ENCODE data around the gene HPS3. TPM values are rescaled to one million over a fixed set of nuclear protein-coding genes. Genes with fewer than 3 reads are reported as not detected.

Gene HPS3
- total and polyA plus RNA-seq, 12 donors = 3.7 to 12.8 (median 4.7) TPM

DNA sequence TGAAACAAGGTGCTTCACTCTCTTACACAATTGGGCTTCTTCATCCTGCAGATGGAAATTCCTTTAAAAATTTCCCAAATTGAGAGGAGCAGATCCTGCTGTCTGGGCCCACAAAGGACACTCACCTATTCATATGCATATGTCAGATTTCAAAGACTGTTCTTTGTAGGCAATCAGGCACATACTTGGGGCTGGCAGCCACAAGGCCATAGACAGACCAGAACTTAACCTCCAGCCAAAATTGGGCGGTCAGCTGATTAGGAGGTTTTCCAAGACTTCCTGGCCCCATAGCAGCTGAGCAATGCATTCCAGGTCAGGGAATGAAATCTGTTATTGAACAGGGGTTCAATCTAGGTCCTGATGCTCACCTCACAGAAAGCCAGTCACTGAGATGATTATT, 15.0 kb upstream of the HPS3 start:
- peaks cover 0 to 3% (median 0%) of the 10 kb centered on the region in 11 donors for H3K9me3 ChIP-seq
- intact Hi-C loops (cut with DNase I) = loop anchor here in 3 of 10 donors (5.0 to 10.0 kb wide), 3 partner anchors 157 to 370 kb away; no protein-coding TSS in a partner anchor
- no peak for TF ChIP-seq CTCF (IDR thresholded peaks at IDR 0.05)
- WGBS, 2 donors = 29 to 45% methylated on average over 1 of the region's 1 CpG
- no peak for DNase-seq
- H3K36me3 ChIP-seq = no peaks in the 10 kb centered on the region
- H3K27me3 ChIP-seq = no peaks in the 10 kb centered on the region
- ATAC-seq = peak in 2 of 8 donors; percentile 12 to 55
- no peak overlapping the region for H3K4me3 ChIP-seq
- no peak overlapping the region for H3K27ac ChIP-seq
- H3K4me1 ChIP-seq = peaks cover 0 to 8% (median 4%) of the 10 kb centered on the region in 9 donors

GRCh38 chr3:149115114-149115513, 14.3 kb upstream of the HPS3 start:
- ATAC-seq = no peak
- Histone ChIP-seq H3K27me3 (no peaks in the 10 kb centered on the region), H3K9me3 (no peaks in the 10 kb centered on the region), H3K27ac (no peak overlapping the region), H3K4me1 (peaks cover 0 to 8% (median 4%) of the 10 kb centered on the region in 9 donors), H3K4me3 (no peak overlapping the region), H3K36me3 (no peaks in the 10 kb centered on the region)
- intact Hi-C loops (cut with DNase I) = loop anchor here in 5 of 10 donors (5.0 to 10.0 kb wide), 4 partner anchors 157 to 370 kb away; no protein-coding TSS in a partner anchor
- DNase-seq = no peak
- WGBS, 2 donors = 89 to 90% methylated on average over 5 of the region's 5 CpGs
- TF ChIP-seq CTCF (IDR thresholded peaks at IDR 0.05) = no peak

- peaks cover 0 to 8% (median 5%) of the 10 kb centered on the region in 9 donors for H3K4me1 ChIP-seq
- intact Hi-C loops (cut with DNase I) = loop anchor here in 5 of 10 donors (2.0 to 10.0 kb wide), 5 partner anchors 154 to 366 kb away; no protein-coding TSS in a partner anchor
- DNase-seq = no peak
- no peaks in the 10 kb centered on the region for H3K36me3 ChIP-seq
- ATAC-seq = no peak
- no peak for TF ChIP-seq CTCF (IDR thresholded peaks at IDR 0.05)
- H3K9me3 ChIP-seq = no peaks in the 10 kb centered on the region
- no peaks in the 10 kb centered on the region for H3K27me3 ChIP-seq
- H3K4me3 ChIP-seq = no peak overlapping the region
- no peak overlapping the region for H3K27ac ChIP-seq
- WGBS, 2 donors = 90 to 91% methylated on average over 9 of the region's 9 CpGs
Observed at GRCh38 chr3:149118724-149119123, 10.7 kb upstream of the HPS3 start.

DNA sequence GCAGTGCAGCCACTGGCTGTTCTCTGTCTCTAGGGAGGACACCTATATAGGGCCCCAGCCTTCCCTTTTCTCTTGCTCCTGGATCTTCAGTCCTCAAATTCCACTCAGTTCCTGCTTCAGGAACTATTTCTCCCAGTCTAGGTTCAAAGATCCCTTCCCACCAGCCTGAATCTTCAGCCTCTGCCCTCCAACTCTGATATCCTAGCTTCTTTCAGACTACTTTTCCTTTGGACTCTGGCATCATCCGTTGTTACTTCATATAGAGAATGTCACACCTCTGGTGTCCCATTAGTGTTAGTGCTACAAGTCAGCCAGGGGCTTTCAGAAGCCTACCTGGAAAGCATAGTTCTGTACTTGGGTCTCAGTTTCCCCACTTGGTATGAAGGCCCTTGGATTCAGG, 10.0 kb upstream of the HPS3 start:
- 89% methylated on average over 1 of the region's 1 CpG for WGBS, 2 donors
- intact Hi-C loops (cut with DNase I) = loop anchor here in 5 of 10 donors (2.0 to 10.0 kb wide), 5 partner anchors 153 to 365 kb away; no protein-coding TSS in a partner anchor
- H3K4me3 ChIP-seq = no peak overlapping the region
- ATAC-seq = no peak
- no peaks in the 10 kb centered on the region for H3K36me3 ChIP-seq
- TF ChIP-seq CTCF (IDR thresholded peaks at IDR 0.05) = no peak
- H3K27ac ChIP-seq = no peak overlapping the region
- H3K4me1 ChIP-seq = peaks cover 0 to 8% (median 4%) of the 10 kb centered on the region in 9 donors
- DNase-seq = no peak
- H3K9me3 ChIP-seq = no peaks in the 10 kb centered on the region
- no peaks in the 10 kb centered on the region for H3K27me3 ChIP-seq

Data from heart right ventricle (tissue), 16 donors.